ENCODE measurements around the gene MALSU1.
"Not testable (repeated sequence)": the region's sequence is repeated elsewhere in the genome, so short reads cannot be mapped to it uniquely, and the experiment has no call there.

The MALSU1 gene

GRCh38 chr7:23285657-23286646 lies 13.2 kb upstream of the MALSU1 start:
- DNase-seq, result no peak

GRCh38 chr7:23287612-23288011 lies 11.5 kb upstream of the MALSU1 start:
- DNase-seq, result no peak

- DNase-seq, result no peak
Measured at GRCh38 chr7:23290993-23291392, 8.1 kb upstream of the MALSU1 start.

GRCh38 chr7:23291957-23292560 lies 7.1 kb upstream of the MALSU1 start:
- DNase-seq, result no peak

GRCh38 chr7:23292623-23293022 lies 6.5 kb upstream of the MALSU1 start:
- DNase-seq, result no peak

GRCh38 chr7:23293500-23294073 lies 5.6 kb upstream of the MALSU1 start:
- no peak for DNase-seq

- DNase-seq, result no peak
Measured at GRCh38 chr7:23294549-23295400, 4.4 kb upstream of the MALSU1 start.

- DNase-seq, result no peak
Measured at GRCh38 chr7:23295401-23295697, 3.8 kb upstream of the MALSU1 start.

- peak in 3 of 51 donors; percentile 2 to 7 (median 2) for DNase-seq
Measured at GRCh38 chr7:23298141-23298881, 828 bp upstream of the MALSU1 start.

GRCh38 chr7:23299770-23300300 lies 696 bp downstream of the MALSU1 start:
- DNase-seq, result no peak

GRCh38 chr7:23306936-23307521 lies 7.9 kb downstream of the MALSU1 start:
- no peak for DNase-seq

GRCh38 chr7:23308754-23309153 lies 9.6 kb downstream of the MALSU1 start:
- DNase-seq, result no peak

GRCh38 chr7:23312141-23312540 lies 13.0 kb downstream of the MALSU1 start:
- DNase-seq, result not testable (repeated sequence)

GRCh38 chr7:23315366-23315765 lies 16.2 kb downstream of the MALSU1 start:
- DNase-seq, result no peak

GRCh38 chr7:23331132-23331531 lies 32.0 kb downstream of the MALSU1 start:
- DNase-seq, result no peak

- DNase-seq, result no peak
Measured at GRCh38 chr7:23332193-23332592, 33.1 kb downstream of the MALSU1 start.

- DNase-seq, result no peak
Measured at GRCh38 chr7:23332910-23333612, 33.9 kb downstream of the MALSU1 start.

GRCh38 chr7:23333671-23334246 lies 34.6 kb downstream of the MALSU1 start:
- DNase-seq, result no peak

GRCh38 chr7:23334482-23335056 lies 35.4 kb downstream of the MALSU1 start:
- DNase-seq, result no peak

Data from hypothalamus (tissue), 51 donors.